Measurements from ENCODE around the gene MELK. TPM values are rescaled to one million over a fixed set of nuclear protein-coding genes. Genes with fewer than 3 reads are reported as not detected.

Gene MELK
- total and polyA plus RNA-seq, 10 of the 15 experiments (the other 5 are each of a cell fraction or from before 2014, with no cell fraction given) = 38.7 to 80.3 (median 51.6) TPM

DNA sequence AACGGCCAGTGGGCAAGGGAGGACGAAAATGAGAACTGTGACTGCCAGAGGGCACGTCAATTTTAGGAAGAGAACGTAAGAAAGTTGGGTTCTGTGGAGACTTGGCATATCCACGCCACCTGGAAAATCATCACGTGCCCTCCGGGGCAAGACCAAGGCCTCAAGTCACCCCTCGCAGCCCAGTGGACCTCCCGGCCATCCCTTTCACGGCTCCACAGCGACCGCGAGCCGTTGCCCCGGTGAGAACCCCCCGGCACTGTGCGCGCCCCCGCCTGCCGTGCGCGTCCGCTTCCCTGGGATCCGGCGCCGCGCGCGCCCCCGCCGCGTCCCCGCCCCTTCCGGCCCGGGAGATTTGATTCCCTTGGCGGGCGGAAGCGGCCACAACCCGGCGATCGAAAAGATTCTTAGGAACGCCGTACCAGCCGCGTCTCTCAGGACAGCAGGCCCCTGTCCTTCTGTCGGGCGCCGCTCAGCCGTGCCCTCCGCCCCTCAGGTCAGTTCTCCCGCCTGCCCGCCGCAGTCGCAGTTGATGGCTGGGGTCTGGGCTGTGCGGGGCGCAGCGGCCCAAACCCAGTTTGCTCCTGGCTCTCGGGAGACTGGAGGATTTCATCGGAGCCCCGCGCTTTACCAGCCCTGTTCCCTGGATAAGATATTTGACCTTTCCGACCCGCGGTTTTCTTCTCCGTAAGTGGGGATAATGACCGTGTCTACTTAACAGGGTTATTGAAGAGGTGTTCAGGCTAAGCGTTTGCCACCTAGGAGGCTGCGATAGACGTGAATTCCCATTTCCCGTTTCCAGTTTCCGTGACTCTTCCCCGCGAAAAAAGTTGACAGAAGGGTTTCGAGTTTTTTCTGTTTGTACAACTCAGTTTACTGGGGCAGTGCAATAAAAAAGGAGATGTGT is at the start of gene MELK (continued):
- TF ChIP-seq BCL11A (IDR thresholded peaks at IDR 0.05; ENCODE audit: low read depth, low read length) (no peak), STAT1 (conservative IDR thresholded peaks at IDR 0.05) (no peak), MEF2A (IDR thresholded peaks at IDR 0.05; ENCODE audit: insufficient read depth, low read depth, low read length) (no peak), NRF1 (conservative IDR thresholded peaks at IDR 0.05; ENCODE audit: low read depth, low read length) (no peak), SP1 (IDR thresholded peaks at IDR 0.05; ENCODE audit: low read depth, low read length) (peak; percentile 23), EZH2 (IDR thresholded peaks at IDR 0.05; ENCODE audit: borderline replicate concordance, control insufficient read depth, low read depth, low read length) (no peak), BHLHE40 (IDR thresholded peaks at IDR 0.05; ENCODE audit: borderline replicate concordance in 1 of 2, low read depth in 2 of 2, low read length in 1 of 2) (peak; percentile 23 to 80; a peak in 2 of 4 replicates), STAT3 (IDR thresholded peaks at IDR 0.05; ENCODE audit: low read depth, low read length) (no peak), CBX5 (IDR thresholded peaks at IDR 0.05; ENCODE audit: low read depth) (no peak), ATF7 (IDR thresholded peaks at IDR 0.05; ENCODE audit: low read depth) (no peak), PML (IDR thresholded peaks at IDR 0.05; ENCODE audit: low read length) (peak; percentile 81; the same call in 1 of the 2 replicates), ZNF207 (IDR thresholded peaks at IDR 0.05; ENCODE audit: borderline replicate concordance) (no peak), SUZ12 (IDR thresholded peaks at IDR 0.05; ENCODE audit: unreplicated experiment) (no peak), TCF12 (IDR thresholded peaks at IDR 0.05; ENCODE audit: low read depth, low read length) (no peak), SIX5 (IDR thresholded peaks at IDR 0.05; ENCODE audit: low read depth, low read length, severe bottlenecking) (no peak), YY1 (IDR thresholded peaks at IDR 0.05; ENCODE audit: low read depth, low read length) (peak; percentile 49; the same call in 1 of the 2 replicates), SMAD5 (IDR thresholded peaks at IDR 0.05; ENCODE audit: low read depth) (peak; percentile 56), CREB1 (IDR thresholded peaks at IDR 0.05; ENCODE audit: low read depth) (no peak), NFYA (IDR thresholded peaks at IDR 0.05; ENCODE audit: borderline replicate concordance, low read depth, low read length) (no peak)
- TF ChIP-seq, protein P1, sequence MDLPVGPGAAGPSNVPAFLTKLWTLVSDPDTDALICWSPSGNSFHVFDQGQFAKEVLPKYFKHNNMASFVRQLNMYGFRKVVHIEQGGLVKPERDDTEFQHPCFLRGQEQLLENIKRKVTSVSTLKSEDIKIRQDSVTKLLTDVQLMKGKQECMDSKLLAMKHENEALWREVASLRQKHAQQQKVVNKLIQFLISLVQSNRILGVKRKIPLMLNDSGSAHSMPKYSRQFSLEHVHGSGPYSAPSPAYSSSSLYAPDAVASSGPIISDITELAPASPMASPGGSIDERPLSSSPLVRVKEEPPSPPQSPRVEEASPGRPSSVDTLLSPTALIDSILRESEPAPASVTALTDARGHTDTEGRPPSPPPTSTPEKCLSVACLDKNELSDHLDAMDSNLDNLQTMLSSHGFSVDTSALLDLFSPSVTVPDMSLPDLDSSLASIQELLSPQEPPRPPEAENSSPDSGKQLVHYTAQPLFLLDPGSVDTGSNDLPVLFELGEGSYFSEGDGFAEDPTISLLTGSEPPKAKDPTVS (IDR thresholded peaks at IDR 0.05; ENCODE audit: low read depth, low read length) = no peak
- TF ChIP-seq, protein P2, sequence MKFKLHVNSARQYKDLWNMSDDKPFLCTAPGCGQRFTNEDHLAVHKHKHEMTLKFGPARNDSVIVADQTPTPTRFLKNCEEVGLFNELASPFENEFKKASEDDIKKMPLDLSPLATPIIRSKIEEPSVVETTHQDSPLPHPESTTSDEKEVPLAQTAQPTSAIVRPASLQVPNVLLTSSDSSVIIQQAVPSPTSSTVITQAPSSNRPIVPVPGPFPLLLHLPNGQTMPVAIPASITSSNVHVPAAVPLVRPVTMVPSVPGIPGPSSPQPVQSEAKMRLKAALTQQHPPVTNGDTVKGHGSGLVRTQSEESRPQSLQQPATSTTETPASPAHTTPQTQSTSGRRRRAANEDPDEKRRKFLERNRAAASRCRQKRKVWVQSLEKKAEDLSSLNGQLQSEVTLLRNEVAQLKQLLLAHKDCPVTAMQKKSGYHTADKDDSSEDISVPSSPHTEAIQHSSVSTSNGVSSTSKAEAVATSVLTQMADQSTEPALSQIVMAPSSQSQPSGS (IDR thresholded peaks at IDR 0.05; ENCODE audit: low read length) = no peak
- TF ChIP-seq, protein P3, sequence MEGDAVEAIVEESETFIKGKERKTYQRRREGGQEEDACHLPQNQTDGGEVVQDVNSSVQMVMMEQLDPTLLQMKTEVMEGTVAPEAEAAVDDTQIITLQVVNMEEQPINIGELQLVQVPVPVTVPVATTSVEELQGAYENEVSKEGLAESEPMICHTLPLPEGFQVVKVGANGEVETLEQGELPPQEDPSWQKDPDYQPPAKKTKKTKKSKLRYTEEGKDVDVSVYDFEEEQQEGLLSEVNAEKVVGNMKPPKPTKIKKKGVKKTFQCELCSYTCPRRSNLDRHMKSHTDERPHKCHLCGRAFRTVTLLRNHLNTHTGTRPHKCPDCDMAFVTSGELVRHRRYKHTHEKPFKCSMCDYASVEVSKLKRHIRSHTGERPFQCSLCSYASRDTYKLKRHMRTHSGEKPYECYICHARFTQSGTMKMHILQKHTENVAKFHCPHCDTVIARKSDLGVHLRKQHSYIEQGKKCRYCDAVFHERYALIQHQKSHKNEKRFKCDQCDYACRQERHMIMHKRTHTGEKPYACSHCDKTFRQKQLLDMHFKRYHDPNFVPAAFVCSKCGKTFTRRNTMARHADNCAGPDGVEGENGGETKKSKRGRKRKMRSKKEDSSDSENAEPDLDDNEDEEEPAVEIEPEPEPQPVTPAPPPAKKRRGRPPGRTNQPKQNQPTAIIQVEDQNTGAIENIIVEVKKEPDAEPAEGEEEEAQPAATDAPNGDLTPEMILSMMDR (IDR thresholded peaks at IDR 0.05 in 2 of 3, conservative IDR thresholded peaks at IDR 0.05 in 1 of 3; ENCODE audit: control insufficient read depth in 2 of 3, extremely low read depth in 1 of 3, insufficient read depth in 1 of 3, low read depth in 3 of 3, low read length in 3 of 3) = no peak
- TF ChIP-seq, protein P4, sequence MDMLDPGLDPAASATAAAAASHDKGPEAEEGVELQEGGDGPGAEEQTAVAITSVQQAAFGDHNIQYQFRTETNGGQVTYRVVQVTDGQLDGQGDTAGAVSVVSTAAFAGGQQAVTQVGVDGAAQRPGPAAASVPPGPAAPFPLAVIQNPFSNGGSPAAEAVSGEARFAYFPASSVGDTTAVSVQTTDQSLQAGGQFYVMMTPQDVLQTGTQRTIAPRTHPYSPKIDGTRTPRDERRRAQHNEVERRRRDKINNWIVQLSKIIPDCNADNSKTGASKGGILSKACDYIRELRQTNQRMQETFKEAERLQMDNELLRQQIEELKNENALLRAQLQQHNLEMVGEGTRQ (IDR thresholded peaks at IDR 0.05; ENCODE audit: borderline replicate concordance, low read depth, low read length) = no peak
- TF ChIP-seq, protein P5, sequence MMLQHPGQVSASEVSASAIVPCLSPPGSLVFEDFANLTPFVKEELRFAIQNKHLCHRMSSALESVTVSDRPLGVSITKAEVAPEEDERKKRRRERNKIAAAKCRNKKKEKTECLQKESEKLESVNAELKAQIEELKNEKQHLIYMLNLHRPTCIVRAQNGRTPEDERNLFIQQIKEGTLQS (IDR thresholded peaks at IDR 0.05; ENCODE audit: borderline replicate concordance, extremely low read depth, low read depth, low read length) = no peak

Data from GM12878 (cell line).